22Rv1 (cell line): ENCODE data around the gene DGKD.

ENCODE experiments used
- CTCF ChIP-seq: fragments of 450-650 bp; IDR thresholded peaks from 2 replicates; pipeline ENCODE4 v1.5.1; 2017; ENCODE audit warnings: mild to moderate bottlenecking
- ZFX ChIP-seq: fragments of 450-650 bp; IDR thresholded peaks from 2 replicates; pipeline ENCODE4 v1.6.1; 2017; ENCODE audit warnings: antibody characterized with exemption, borderline replicate concordance

- TF ChIP-seq CTCF (no peak), ZFX (no peak)
Observed at GRCh38 chr2:233307565-233307964, 46.7 kb upstream of the DGKD start, which contains the start of gene SAG.
